Left ventricle myocardium superior (tissue), 1 donor: ENCODE measurements around the gene GOLIM4. TPM values are rescaled to one million over a fixed set of nuclear protein-coding genes. Genes with fewer than 3 reads are reported as not detected.
A peak's percentile ranks its signal among the peaks of the same experiment; 100 is the strongest.

Experiments
- ATAC-seq: fragments of 200-7000 bp; cut with Tn5 transposase; one replicate; pipeline ENCODE4 v1.9.1; 2020; ENCODE audit warnings: mild to moderate bottlenecking, moderate library complexity
- DNase-seq: peaks from one replicate; pipeline ENCODE4 v3.0.0-alpha.2; 2020
- intact Hi-C: fragments of 100-400 bp; cut with micrococcal nuclease; formaldehyde crosslinking; loops from one replicate; pipeline ENCODE4 v1.11.0; 2022
- total RNA-seq: library from RNA; stranded (reverse); fragmentation: NEBNext Ultra II Directional; extraction: Animal tissue kit (Norgen Biotek cat#: 25700); gene quantifications from one replicate; pipeline ENCODE4 v1.2.1, GENCODE V29; 2021
- donor health status: DM: no; HTN: yes; CAD: no; lungs with severe emphysema.

The GOLIM4 gene
- total RNA-seq, 1 donor from 2014 or later: 63.2 TPM

GRCh38 chr3:168102735-168103410, 7.1 kb upstream of the GOLIM4 start:
- ATAC-seq: peak; percentile 66
- intact Hi-C loops: no loop called here
- no peak for DNase-seq

- intact Hi-C loops: no loop called here
- ATAC-seq: no peak
- DNase-seq: no peak
These were observed 5.2 kb upstream of the GOLIM4 start for GRCh38 chr3:168100777-168101492.

- no peak for DNase-seq
- ATAC-seq: no peak
- intact Hi-C loops: no loop called here
These were observed 1.7 kb upstream of the GOLIM4 start for GRCh38 chr3:168097381-168097780.

GRCh38 chr3:168096210-168096652, 507 bp upstream of the GOLIM4 start:
- peak; percentile 60 for DNase-seq
- intact Hi-C loops: no loop called here
- peak; percentile 43 for ATAC-seq

- DNase-seq: peak; percentile 80
- peak; percentile 45 for ATAC-seq
- intact Hi-C loops: loop anchor here (5.0 kb wide), 1 partner anchor 48 kb away; no protein-coding TSS in a partner anchor
These were observed 680 bp downstream of the GOLIM4 start for GRCh38 chr3:168094877-168095610.

GRCh38 chr3:168094580-168094876, 1.2 kb downstream of the GOLIM4 start:
- ATAC-seq (no peak), DNase-seq (no peak)
- intact Hi-C loops: loop anchor here (5.0 kb wide), 1 partner anchor 47 kb away; no protein-coding TSS in a partner anchor

GRCh38 chr3:168093790-168094189, 1.9 kb downstream of the GOLIM4 start:
- ATAC-seq: no peak
- intact Hi-C loops: loop anchor here (1.0 to 5.0 kb wide), 2 partner anchors 46 to 72 kb away; no protein-coding TSS in a partner anchor

GRCh38 chr3:168093229-168093628, 2.5 kb downstream of the GOLIM4 start:
- intact Hi-C loops: loop anchor here (1.0 to 5.0 kb wide), 2 partner anchors 46 to 72 kb away; no protein-coding TSS in a partner anchor
- DNase-seq: no peak
- ATAC-seq: no peak

More at GRCh38 chr3:168093790-168094189, 1.9 kb downstream of the GOLIM4 start:
- no peak for DNase-seq

GRCh38 chr3:168091941-168092340, 3.8 kb downstream of the GOLIM4 start:
- no peak for DNase-seq
- no peak for ATAC-seq
- intact Hi-C loops: loop anchor here (5.0 kb wide), 1 partner anchor 45 kb away; no protein-coding TSS in a partner anchor

GRCh38 chr3:168091302-168091858, 4.3 kb downstream of the GOLIM4 start:
- DNase-seq: no peak
- intact Hi-C loops: loop anchor here (5.0 kb wide), 1 partner anchor 44 kb away; no protein-coding TSS in a partner anchor
- ATAC-seq: no peak

GRCh38 chr3:168090306-168091085, 5.2 kb downstream of the GOLIM4 start:
- DNase-seq: no peak
- intact Hi-C loops: loop anchor here (5.0 kb wide), 1 partner anchor 43 kb away; no protein-coding TSS in a partner anchor
- no peak for ATAC-seq

GRCh38 chr3:168089179-168089771, 6.4 kb downstream of the GOLIM4 start:
- ATAC-seq (no peak), DNase-seq (no peak)
- intact Hi-C loops: no loop called here

GRCh38 chr3:168088106-168088720, 7.5 kb downstream of the GOLIM4 start:
- intact Hi-C loops: no loop called here
- ATAC-seq (no peak), DNase-seq (no peak)

- intact Hi-C loops: no loop called here
- no peak for ATAC-seq
- no peak for DNase-seq
These were observed 8.2 kb downstream of the GOLIM4 start for GRCh38 chr3:168087539-168087938.

GRCh38 chr3:168086541-168087260, 9.0 kb downstream of the GOLIM4 start:
- peak; percentile 32 for ATAC-seq
- no peak for DNase-seq
- intact Hi-C loops: no loop called here

- DNase-seq (no peak), ATAC-seq (no peak)
- intact Hi-C loops: no loop called here
These were observed 10.1 kb downstream of the GOLIM4 start for GRCh38 chr3:168085491-168086119.

GRCh38 chr3:168083906-168084305, 11.8 kb downstream of the GOLIM4 start:
- DNase-seq: no peak
- no peak for ATAC-seq
- intact Hi-C loops: no loop called here
